Adrenal gland (tissue), 12 donors: ENCODE data around the gene NPAS3. TPM values are rescaled to one million over a fixed set of nuclear protein-coding genes. Genes with fewer than 3 reads are reported as not detected.

Experiments used
- DNase-seq, 7 donors: peaks; one replicate each; pipeline ENCODE4 v3.0.0-alpha.2; 2019 to 2020
- H3K27ac ChIP-seq, 5 donors: fragments of 200-600 bp; sonication (generic) in 4 of 5; 1 replicate in 3 of 5; 2 replicates in 2 of 5; pipeline versions ENCODE4 v1.5.1 to v1.8.0; 2016 to 2020; ENCODE audit warnings: mild to moderate bottlenecking in 1 of 5
- H3K27me3 ChIP-seq: fragments of 200-600 bp; 2 replicates; pipeline ENCODE4 v1.8.0; 2021
- H3K36me3 ChIP-seq, 2 donors: fragments of 200-600 bp; replicated peaks in 1 of 2; 1 replicate in 1 of 2; 2 replicates in 1 of 2; pipeline versions ENCODE4 v1.5.1 to v1.8.0; 2018 to 2022
- H3K4me1 ChIP-seq, 2 donors: fragments of 200-600 bp; replicated peaks in 1 of 2; 1 replicate in 1 of 2; 2 replicates in 1 of 2; pipeline versions ENCODE4 v1.5.1 to v1.8.0; 2018 to 2021
- H3K4me3 ChIP-seq, 4 donors: fragments of 200-600 bp; sonication (generic) in 3 of 4; one replicate each; pipeline ENCODE4 v1.5.1; 2016 to 2018
- H3K9me3 ChIP-seq, 3 donors: fragments of 200-600 bp; sonication (generic) in 1 of 3; replicated peaks in 1 of 3; 1 replicate in 2 of 3; 2 replicates in 1 of 3; pipeline versions ENCODE4 v1.5.1 to v1.8.0; 2016 to 2021
- CTCF ChIP-seq, 6 experiments: fragments of 450-650 bp in 4 of 6; fragments of 200-600 bp in 2 of 6; sonication (generic) in 1 of 6; IDR thresholded peaks; 1 replicate in 5 of 6; 2 replicates in 1 of 6; pipeline versions ENCODE4 v1.5.1 to v1.8.0; 2016 to 2021; ENCODE audit warnings: antibody characterized with exemption in 6 of 6, mild to moderate bottlenecking in 2 of 6, moderate library complexity in 1 of 6
- POLR2A ChIP-seq, 2 donors: fragments of 450-650 bp; IDR thresholded peaks; one replicate each; pipeline ENCODE4 v1.6.1; 2017; ENCODE audit warnings: antibody characterized with exemption in 2 of 2, mild to moderate bottlenecking in 2 of 2, moderate library complexity in 1 of 2
- WGBS, 4 donors: extraction: QIAGEN DNeasy Blood & Tissue Kit in 2 of 4; methylation state at CpG; one replicate each; pipeline versions ENCODE4 v1.1.5 to v1.1.7; 2013 to 2017; 5-methylcytosine and 5-hydroxymethylcytosine counted together
- intact Hi-C, 2 donors: fragments of 100-400 bp; cut with DNase I; formaldehyde crosslinking; loops; one replicate each; pipeline versions ENCODE4 v1.14.1 to v1.15.0; 2022 to 2023
- polyA plus RNA-seq, 3 donors: library from polyadenylated mRNA; stranded (reverse); fragments of 200-250 nt in 2 of 3; fragments of 350-450 nt in 1 of 3; fragmentation: Illumina TruSeq in 1 of 3; extraction: RNeasy Lipid Tissue Mini Kit (QIAGEN cat#74804) in 1 of 3; gene quantifications; one replicate each; pipeline ENCODE4 v1.2.3, GENCODE V29; 2013 to 2014
- total RNA-seq, 9 donors: library from RNA; depleted of rRNA in 4 of 9; stranded (reverse); fragments of >200 nt in 4 of 9; fragments of 120-200 nt in 1 of 9; fragmentation: NEBNext Ultra II Directional in 1 of 9; extraction: Animal tissue kit (Norgen Biotek cat#: 25700) in 1 of 9; gene quantifications; one replicate each; pipeline versions ENCODE4 v1.1.0 to v1.2.4, GENCODE V29; 2013 to 2023
- donor health status: healthy with polysubstance abuse.
- donor health status: Bipolar disorder and iron deficiency.
- donor health status: DM: yes; HTN: yes; CAD: no.
- donor health status: DM: no; HTN: no; CAD: no.
- donor health status: DM: no; HTN: no; CAD: no.
- donor health status: DM: yes; HTN: yes; CAD: no.

NPAS3 gene
- total and polyA plus RNA-seq, 12 donors: 0.36 to 7.5 (median 1.5) TPM

- H3K9me3 ChIP-seq: no peaks in the 10 kb centered on the region
- H3K27me3 ChIP-seq: no peaks in the 10 kb centered on the region
- no peak overlapping the region for H3K27ac ChIP-seq
- intact Hi-C loops: no loop called here
- TF ChIP-seq POLR2A (IDR thresholded peaks at IDR 0.05): no peak
- no peak for TF ChIP-seq CTCF (IDR thresholded peaks at IDR 0.05)
- H3K4me3 ChIP-seq: no peak overlapping the region
- no peaks in the 10 kb centered on the region for H3K4me1 ChIP-seq
- WGBS, 4 donors: 84 to 91% (median 87%) methylated on average over 3 of the region's 3 CpGs
- no peak for DNase-seq
- H3K36me3 ChIP-seq: no peaks in the 10 kb centered on the region
Observed at GRCh38 chr14:33134975-33135374, 196.3 kb downstream of the NPAS3 start.

GRCh38 chr14:33150666-33151428 is 212.2 kb downstream of the NPAS3 start:
- WGBS, 4 donors: 90 to 94% (median 93%) methylated on average over 8 of the region's 8 CpGs
- no peak overlapping the region for H3K4me3 ChIP-seq
- intact Hi-C loops: no loop called here
- no peaks in the 10 kb centered on the region for H3K4me1 ChIP-seq
- H3K9me3 ChIP-seq: no peaks in the 10 kb centered on the region
- H3K27me3 ChIP-seq: no peaks in the 10 kb centered on the region
- TF ChIP-seq POLR2A (IDR thresholded peaks at IDR 0.05) (no peak), CTCF (IDR thresholded peaks at IDR 0.05) (no peak)
- H3K27ac ChIP-seq: no peak overlapping the region
- no peaks in the 10 kb centered on the region for H3K36me3 ChIP-seq
- DNase-seq: no peak

GRCh38 chr14:33163109-33163508 is 224.4 kb downstream of the NPAS3 start:
- Histone ChIP-seq H3K9me3 (no peaks in the 10 kb centered on the region), H3K4me1 (no peaks in the 10 kb centered on the region), H3K36me3 (no peaks in the 10 kb centered on the region), H3K27me3 (no peaks in the 10 kb centered on the region), H3K4me3 (no peak overlapping the region), H3K27ac (no peak overlapping the region)
- no peak for DNase-seq
- no peak for TF ChIP-seq CTCF (IDR thresholded peaks at IDR 0.05)
- TF ChIP-seq POLR2A (IDR thresholded peaks at IDR 0.05): no peak
- WGBS, 4 donors: 86 to 95% (median 92%) methylated on average over 5 of the region's 5 CpGs
- intact Hi-C loops: no loop called here

GRCh38 chr14:33163600-33163999 is 224.9 kb downstream of the NPAS3 start:
- H3K9me3 ChIP-seq: no peaks in the 10 kb centered on the region
- no peak overlapping the region for H3K27ac ChIP-seq
- no peaks in the 10 kb centered on the region for H3K4me1 ChIP-seq
- H3K4me3 ChIP-seq: no peak overlapping the region
- DNase-seq: no peak
- H3K36me3 ChIP-seq: no peaks in the 10 kb centered on the region
- WGBS, 4 donors: 64 to 98% (median 91%) methylated on average over 2 of the region's 2 CpGs
- TF ChIP-seq POLR2A (IDR thresholded peaks at IDR 0.05): no peak
- no peak for TF ChIP-seq CTCF (IDR thresholded peaks at IDR 0.05)
- no peaks in the 10 kb centered on the region for H3K27me3 ChIP-seq
- intact Hi-C loops: no loop called here
